Measurements from ENCODE around the gene AHDC1. TPM values are rescaled to one million over a fixed set of nuclear protein-coding genes. Genes with fewer than 3 reads are reported as not detected.
A peak's percentile ranks its signal among the peaks of the same experiment; 100 is the strongest.

The AHDC1 gene
- total and polyA plus RNA-seq, 9 of the 15 experiments (the other 6 are each of a cell fraction or from before 2014, with no cell fraction given), result 0.21 to 36.4 (median 4.7) TPM

GRCh38 chr1:27596986-27597385, 7.0 kb downstream of the AHDC1 start:
- ATAC-seq (no peak), FAIRE-seq (peak; percentile 58), DNase-seq (ENCODE audit: extremely low read depth in 1 of 4, low spot score in 3 of 4) (no peak)
- Histone ChIP-seq H3K27me3 (ENCODE audit: control insufficient read depth in 2 of 2, insufficient read depth in 2 of 2, low read length in 2 of 2) (no peaks in the 10 kb centered on the region), H3K36me3 (ENCODE audit: control insufficient read depth, insufficient read depth, low read length) (peaks cover 38% of the 10 kb centered on the region; the same call in 2 of the 3 replicates), H3K9me1 (ENCODE audit: control insufficient read depth, insufficient read depth, low read length) (peaks cover 16% of the 10 kb centered on the region), H3K4me1 (replicated peaks in 1 of 2; ENCODE audit: control insufficient read depth in 2 of 2, insufficient read depth in 2 of 2, low read length in 2 of 2) (peaks cover 69 to 88% of the 10 kb centered on the region in 2 experiments), H3K9ac (ENCODE audit: insufficient read depth in 1 of 2, low read depth in 2 of 2, low read length in 2 of 2) (peak overlapping the region in 1 of 2 experiments; percentile 3; a peak in 1 of 4 replicates), H3K79me2 (ENCODE audit: control insufficient read depth, insufficient read depth, low read length) (peaks cover 97% of the 10 kb centered on the region), H2AFZ (ENCODE audit: low read depth, low read length) (no peak overlapping the region), H3K27ac (ENCODE audit: extremely low read depth, low read depth, low read length) (no peak overlapping the region; the same call in 2 of the 3 replicates), H3K4me3 (no peak overlapping the region), H3K9me3 (replicated peaks; ENCODE audit: control insufficient read depth, insufficient read depth, low read depth, low read length) (no peaks in the 10 kb centered on the region), H4K20me1 (replicated peaks; ENCODE audit: control insufficient read depth, insufficient read depth, low read length) (peaks cover 57% of the 10 kb centered on the region), H3K4me2 (ENCODE audit: insufficient read depth, low read length) (no peak overlapping the region)
- POLR2A ChIA-PET, result interaction anchor here (0.5 to 1.5 kb wide), 5 partner anchors 8 to 298 kb away, joined by 3 to 4 read pairs (median 3); no protein-coding TSS in a partner anchor
- CTCF ChIA-PET (ENCODE audit: low intra/inter-chr PET ratio), result no interaction called here
- intact Hi-C loops (cut with micrococcal nuclease) (no loop called here), in situ Hi-C loops (cut with MboI) (no loop called here)
- WGBS (ENCODE audit: insufficient coverage, low coverage, missing lambda C conversion rate), result 81% methylated on average over 4 of the region's 4 CpGs
- no TSS peak for BruUV-seq (replicated peaks)
- TF ChIP-seq NFXL1 (CRISPR knock-in tag; IDR thresholded peaks at IDR 0.05), result no peak
- no peak for TF ChIP-seq FOS (IDR thresholded peaks at IDR 0.05; ENCODE audit: extremely low read depth, insufficient read length)
- TF ChIP-seq, protein P1, sequence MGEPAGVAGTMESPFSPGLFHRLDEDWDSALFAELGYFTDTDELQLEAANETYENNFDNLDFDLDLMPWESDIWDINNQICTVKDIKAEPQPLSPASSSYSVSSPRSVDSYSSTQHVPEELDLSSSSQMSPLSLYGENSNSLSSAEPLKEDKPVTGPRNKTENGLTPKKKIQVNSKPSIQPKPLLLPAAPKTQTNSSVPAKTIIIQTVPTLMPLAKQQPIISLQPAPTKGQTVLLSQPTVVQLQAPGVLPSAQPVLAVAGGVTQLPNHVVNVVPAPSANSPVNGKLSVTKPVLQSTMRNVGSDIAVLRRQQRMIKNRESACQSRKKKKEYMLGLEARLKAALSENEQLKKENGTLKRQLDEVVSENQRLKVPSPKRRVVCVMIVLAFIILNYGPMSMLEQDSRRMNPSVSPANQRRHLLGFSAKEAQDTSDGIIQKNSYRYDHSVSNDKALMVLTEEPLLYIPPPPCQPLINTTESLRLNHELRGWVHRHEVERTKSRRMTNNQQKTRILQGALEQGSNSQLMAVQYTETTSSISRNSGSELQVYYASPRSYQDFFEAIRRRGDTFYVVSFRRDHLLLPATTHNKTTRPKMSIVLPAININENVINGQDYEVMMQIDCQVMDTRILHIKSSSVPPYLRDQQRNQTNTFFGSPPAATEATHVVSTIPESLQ (CRISPR knock-in tag; IDR thresholded peaks at IDR 0.05), result no peak
- no peak for TF ChIP-seq ZNF224 (CRISPR knock-in tag; IDR thresholded peaks at IDR 0.05)
- TF ChIP-seq SP2 (IDR thresholded peaks at IDR 0.05; ENCODE audit: extremely low read depth, low read depth, low read length, poor library complexity, severe bottlenecking), result no peak
- no peak for TF ChIP-seq POLR2H (tag; IDR thresholded peaks at IDR 0.05; ENCODE audit: low read depth)
- TF ChIP-seq, protein P2, sequence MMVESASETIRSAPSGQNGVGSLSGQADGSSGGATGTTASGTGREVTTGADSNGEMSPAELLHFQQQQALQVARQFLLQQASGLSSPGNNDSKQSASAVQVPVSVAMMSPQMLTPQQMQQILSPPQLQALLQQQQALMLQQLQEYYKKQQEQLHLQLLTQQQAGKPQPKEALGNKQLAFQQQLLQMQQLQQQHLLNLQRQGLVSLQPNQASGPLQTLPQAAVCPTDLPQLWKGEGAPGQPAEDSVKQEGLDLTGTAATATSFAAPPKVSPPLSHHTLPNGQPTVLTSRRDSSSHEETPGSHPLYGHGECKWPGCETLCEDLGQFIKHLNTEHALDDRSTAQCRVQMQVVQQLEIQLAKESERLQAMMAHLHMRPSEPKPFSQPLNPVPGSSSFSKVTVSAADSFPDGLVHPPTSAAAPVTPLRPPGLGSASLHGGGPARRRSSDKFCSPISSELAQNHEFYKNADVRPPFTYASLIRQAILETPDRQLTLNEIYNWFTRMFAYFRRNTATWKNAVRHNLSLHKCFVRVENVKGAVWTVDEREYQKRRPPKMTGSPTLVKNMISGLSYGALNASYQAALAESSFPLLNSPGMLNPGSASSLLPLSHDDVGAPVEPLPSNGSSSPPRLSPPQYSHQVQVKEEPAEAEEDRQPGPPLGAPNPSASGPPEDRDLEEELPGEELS (CRISPR knock-in tag; IDR thresholded peaks at IDR 0.05; ENCODE audit: borderline replicate concordance), result no peak
- no peak for TF ChIP-seq SMC3 (conservative IDR thresholded peaks at IDR 0.05; ENCODE audit: insufficient read depth, low read depth, low read length)
- TF ChIP-seq SAFB2 (IDR thresholded peaks at IDR 0.05; ENCODE audit: borderline replicate concordance, low read depth, low read length, severe bottlenecking), result no peak

Data from K562 (cell line).